HEK293T (cell line): ENCODE measurements around the gene PDE10A.

Source experiments
- CTCF ChIA-PET: fragments of 350-600 bp; formaldehyde crosslinking; extraction: SDS; loops from one replicate; lab custom pipeline; 2021; ENCODE audit warnings: antibody characterized with exemption, inconsistent platforms; lab: Yijun Ruan, JAX
- POLR2A ChIA-PET: fragments of 350-600 bp; formaldehyde crosslinking; extraction: SDS; loops from one replicate; lab custom pipeline; 2020; ENCODE audit warnings: antibody characterized with exemption, inconsistent platforms; lab: Yijun Ruan, JAX
- DNase-seq: peaks from one replicate; pipeline ENCODE4 v3.0.0; 2012; ENCODE audit warnings: mixed read lengths; ENCODE audit errors: extremely low spot score
- ARNT ChIP-seq: fragments of 450-650 bp; IDR thresholded peaks from 2 replicates; pipeline ENCODE4 v1.6.1; 2017; ENCODE audit warnings: mild to moderate bottlenecking
- BHLHE40 ChIP-seq: fragments of 450-650 bp; IDR thresholded peaks from 2 replicates; pipeline ENCODE4 v1.6.1; 2016; ENCODE audit warnings: mild to moderate bottlenecking, moderate library complexity, borderline replicate concordance
- CTBP1 ChIP-seq: fragments of 450-650 bp; IDR thresholded peaks from 2 replicates; pipeline ENCODE4 v1.6.1; 2016; ENCODE audit warnings: borderline replicate concordance
- ELF4 ChIP-seq: fragments of 450-650 bp; IDR thresholded peaks from 2 replicates; pipeline ENCODE4 v1.6.1; 2017; ENCODE audit warnings: antibody characterized with exemption
- FOXA1 ChIP-seq: fragments of 450-650 bp; IDR thresholded peaks from 2 replicates; pipeline ENCODE4 v1.6.1; 2016; ENCODE audit warnings: mild to moderate bottlenecking
- FOXK2 ChIP-seq: fragments of 450-650 bp; IDR thresholded peaks from 2 replicates; pipeline ENCODE4 v1.6.1; 2016; ENCODE audit warnings: mild to moderate bottlenecking
- FOXM1 ChIP-seq: fragments of 450-650 bp; IDR thresholded peaks from 2 replicates; pipeline ENCODE4 v1.6.1; 2017; ENCODE audit warnings: mild to moderate bottlenecking, borderline replicate concordance
- HDGF ChIP-seq: fragments of 450-650 bp; IDR thresholded peaks from 2 replicates; pipeline ENCODE4 v1.6.1; 2017; ENCODE audit warnings: antibody characterized with exemption, borderline replicate concordance
- L3MBTL2 ChIP-seq: fragments of 450-650 bp; conservative IDR thresholded peaks from 2 replicates; pipeline ENCODE4 v1.6.1; 2016; ENCODE audit warnings: mild to moderate bottlenecking
- LEF1 ChIP-seq: fragments of 450-650 bp; IDR thresholded peaks from 2 replicates; pipeline ENCODE4 v1.6.1; 2017; ENCODE audit warnings: mild to moderate bottlenecking, borderline replicate concordance
- NFRKB ChIP-seq: fragments of 450-650 bp; IDR thresholded peaks from 2 replicates; pipeline ENCODE4 v1.6.1; 2016; ENCODE audit warnings: mild to moderate bottlenecking, moderate library complexity
- PKNOX1 ChIP-seq: fragments of 450-650 bp; IDR thresholded peaks from 2 replicates; pipeline ENCODE4 v1.6.1; 2016
- SP1 ChIP-seq: fragments of 450-650 bp; IDR thresholded peaks from 2 replicates; pipeline ENCODE4 v1.6.1; 2017
- SUZ12 ChIP-seq: fragments of 450-650 bp; IDR thresholded peaks from 2 replicates; pipeline ENCODE4 v1.6.1; 2016; ENCODE audit warnings: mild to moderate bottlenecking
- TARDBP ChIP-seq: fragments of 450-650 bp; IDR thresholded peaks from 2 replicates; pipeline ENCODE4 v1.6.1; 2016
- ZNF384 ChIP-seq: fragments of 450-650 bp; IDR thresholded peaks from 2 replicates; pipeline ENCODE4 v1.6.1; 2016

Gene PDE10A

GRCh38 chr6:165605901-165606739, 56.9 kb downstream of the PDE10A start:
- POLR2A ChIA-PET: no interaction called here
- CTCF ChIA-PET: no interaction called here
- no peak for TF ChIP-seq LEF1
- no peak for TF ChIP-seq L3MBTL2
- no peak for DNase-seq

- TF ChIP-seq ELF4: no peak
- TF ChIP-seq HDGF: no peak
- no peak for TF ChIP-seq SUZ12
- no peak for TF ChIP-seq L3MBTL2
- no peak for TF ChIP-seq ARNT
- no peak for TF ChIP-seq LEF1
- TF ChIP-seq FOXA1: no peak
- no peak for TF ChIP-seq TARDBP
- no peak for TF ChIP-seq FOXM1
- no peak for TF ChIP-seq FOXK2
- TF ChIP-seq PKNOX1: no peak
- TF ChIP-seq CTBP1: no peak
- no peak for TF ChIP-seq SP1
- TF ChIP-seq NFRKB: no peak
- no peak for TF ChIP-seq ZNF384
- no peak for TF ChIP-seq BHLHE40
- ChIA-PET CTCF (no interaction called here), POLR2A (no interaction called here)
- DNase-seq: no peak
These were observed 57.7 kb downstream of the PDE10A start for GRCh38 chr6:165605182-165605875.

- CTCF ChIA-PET: interaction anchor here (0.7 kb wide), 1 partner anchor 153 kb away, joined by 3 read pairs; no protein-coding TSS in a partner anchor
- POLR2A ChIA-PET: no interaction called here
- no peak for DNase-seq
- TF ChIP-seq FOXM1 (no peak), TARDBP (no peak), ZNF384 (no peak), PKNOX1 (no peak), ARNT (no peak), CTBP1 (no peak), L3MBTL2 (no peak), FOXA1 (no peak), SP1 (no peak), HDGF (no peak), BHLHE40 (no peak), LEF1 (no peak), FOXK2 (no peak), ELF4 (no peak), SUZ12 (no peak), NFRKB (no peak)
These were observed 60.8 kb downstream of the PDE10A start for GRCh38 chr6:165602291-165602690.

- DNase-seq: no peak
- ChIA-PET CTCF (no interaction called here), POLR2A (no interaction called here)
- TF ChIP-seq FOXM1 (no peak), L3MBTL2 (no peak), ARNT (no peak), FOXA1 (no peak), BHLHE40 (no peak), LEF1 (no peak), HDGF (no peak), CTBP1 (no peak), NFRKB (no peak), ELF4 (no peak)
These were observed 62.4 kb downstream of the PDE10A start for GRCh38 chr6:165600606-165601005.

- CTCF ChIA-PET: no interaction called here
- no peak for TF ChIP-seq PKNOX1
- no peak for TF ChIP-seq TARDBP
- TF ChIP-seq BHLHE40: no peak
- TF ChIP-seq NFRKB: no peak
- TF ChIP-seq FOXM1: no peak
- no peak for TF ChIP-seq SUZ12
- no peak for TF ChIP-seq L3MBTL2
- no peak for TF ChIP-seq ARNT
- no peak for TF ChIP-seq ZNF384
- no peak for TF ChIP-seq LEF1
- TF ChIP-seq SP1: no peak
- TF ChIP-seq FOXA1: no peak
- no peak for TF ChIP-seq CTBP1
- TF ChIP-seq ELF4: no peak
- no peak for TF ChIP-seq FOXK2
- no peak for TF ChIP-seq HDGF
- no peak for DNase-seq
- POLR2A ChIA-PET: no interaction called here
These were observed 63.2 kb downstream of the PDE10A start for GRCh38 chr6:165599596-165600487.
